Activated effector memory CD4-positive, alpha-beta T cell treated with Interleukin-2 at 50 U/mL for 16 hours (primary cell): Measurements from ENCODE around the gene APOBEC2.
A peak's percentile ranks its signal among the peaks of the same experiment; 100 is the strongest.

Experiments used
- DNase-seq: peaks from one replicate; pipeline ENCODE4 v3.0.0-alpha.2; 2020

The APOBEC2 gene

DNA sequence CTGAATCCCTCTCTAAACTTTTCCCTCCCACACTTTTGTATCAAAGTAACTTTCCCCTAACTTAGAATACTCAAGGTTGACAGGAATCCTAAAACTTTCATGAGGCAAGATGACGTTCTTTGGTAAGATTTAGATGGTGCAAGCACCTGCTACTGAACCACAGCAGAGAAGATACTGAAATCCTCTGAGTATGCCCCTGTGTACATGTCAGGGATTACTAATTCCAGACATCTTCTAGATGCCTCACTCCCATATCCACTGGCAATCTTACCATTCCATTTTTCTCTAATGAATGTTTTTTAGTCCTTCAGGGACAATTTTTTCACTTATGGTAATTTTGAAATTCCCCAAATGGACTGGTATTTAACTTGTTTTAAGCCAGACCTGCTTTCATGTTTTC lies 9.1 kb downstream of the APOBEC2 start:
- no peak for DNase-seq

GRCh38 chr6:41063884-41064285 lies 10.9 kb downstream of the APOBEC2 start:
- no peak for DNase-seq

DNA sequence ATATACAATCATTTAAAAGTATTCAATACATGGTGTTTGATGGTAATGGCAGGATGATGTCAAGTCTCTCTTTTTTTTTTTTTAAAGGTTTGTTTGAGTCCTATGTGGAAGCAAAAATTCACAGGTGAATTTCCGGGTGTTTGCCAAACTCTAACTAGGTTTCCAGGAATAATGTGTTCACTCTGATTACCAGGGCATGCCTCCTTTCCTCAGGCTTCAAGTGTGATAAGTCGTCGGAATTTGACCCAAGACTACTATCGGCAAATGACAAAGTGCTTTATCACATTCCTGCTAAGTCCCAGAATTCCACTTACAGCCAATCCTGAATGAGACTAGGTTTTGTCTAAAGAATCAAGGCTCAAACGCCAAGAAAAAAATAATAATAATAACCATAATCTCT lies 11.8 kb downstream of the APOBEC2 start:
- DNase-seq, result no peak

DNA sequence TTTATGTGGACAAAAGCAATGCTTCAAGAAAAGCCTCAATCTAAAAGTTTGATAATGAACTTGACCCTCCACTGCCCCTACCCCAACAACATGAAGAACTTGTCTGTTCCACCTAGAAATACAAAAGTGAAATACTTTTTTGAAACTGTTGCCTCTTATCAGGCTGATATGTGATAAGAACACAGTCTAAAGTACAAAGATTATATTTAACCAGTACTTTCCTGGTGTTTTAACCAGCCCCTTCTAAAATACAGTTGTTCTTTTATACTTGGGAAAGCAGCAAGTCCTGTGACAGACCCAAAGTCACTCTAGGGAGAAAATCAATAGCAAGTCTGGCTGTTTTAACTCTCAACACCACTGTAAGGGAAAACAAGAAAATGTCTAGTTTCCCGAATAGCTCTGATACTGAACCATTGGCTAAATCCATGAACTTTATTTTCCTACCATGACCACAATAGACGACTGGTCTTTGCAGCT lies 12.6 kb downstream of the APOBEC2 start:
- no peak for DNase-seq

- peak; percentile 32 for DNase-seq
These were observed 13.9 kb downstream of the APOBEC2 start for GRCh38 chr6:41066867-41067304.

GRCh38 chr6:41071501-41071922 lies 18.5 kb downstream of the APOBEC2 start:
- DNase-seq, result no peak

- DNase-seq, result peak; percentile 100
These were observed 19.2 kb downstream of the APOBEC2 start, which contains the start of gene OARD1 for GRCh38 chr6:41071923-41072835. Gene OARD1, minus strand, starts transcription at chr6:41072356. Its CDS starts 722 bp downstream, at chr6:41071634.

GRCh38 chr6:41072836-41073202 lies 19.8 kb downstream of the APOBEC2 start, which contains the start of gene NFYA:
Gene NFYA, plus strand, starts transcription at chr6:41072974. Its CDS starts 6,116 bp downstream, at chr6:41079090.
- DNase-seq, result no peak

DNA sequence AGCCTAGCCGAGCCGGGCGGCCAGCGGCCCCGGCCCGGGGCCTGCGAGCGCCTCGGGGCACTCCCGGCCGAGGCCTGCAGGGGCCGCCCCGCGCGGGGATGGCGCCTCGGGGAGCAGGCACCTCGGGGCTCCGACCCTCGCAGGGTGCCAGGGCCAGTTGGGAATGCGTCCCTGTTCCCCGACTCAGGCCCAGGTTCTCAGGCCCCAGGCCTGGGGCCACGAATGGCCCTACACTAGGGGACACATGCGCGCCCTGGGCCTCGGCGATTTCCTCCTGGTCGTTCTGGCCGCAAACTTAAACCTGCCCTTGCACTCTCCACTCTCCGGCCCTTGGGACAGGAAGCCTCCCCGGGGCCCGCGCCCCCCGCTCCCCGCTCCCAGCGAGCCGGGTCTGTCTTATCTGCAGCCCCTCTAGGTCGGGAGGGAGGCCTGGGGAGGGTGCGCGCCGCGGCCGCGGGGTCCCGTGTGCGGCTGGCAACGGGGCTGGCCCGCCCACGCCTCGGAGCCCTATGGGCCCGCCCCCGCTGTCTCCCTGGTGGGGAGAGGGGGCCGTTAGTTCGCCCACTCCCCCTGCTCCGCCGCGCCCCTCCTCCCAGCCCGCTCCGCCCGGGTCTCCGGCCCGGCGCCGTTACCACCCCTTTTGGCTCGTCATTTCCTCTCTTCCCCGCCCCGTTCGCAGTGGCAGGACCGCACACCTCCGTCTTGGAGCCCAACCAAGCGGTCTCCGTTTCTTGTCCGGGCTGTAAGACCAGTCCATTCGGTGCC lies 20.4 kb downstream of the APOBEC2 start:
- peak; percentile 72 for DNase-seq

- no peak for DNase-seq
These were observed 21.1 kb downstream of the APOBEC2 start for GRCh38 chr6:41073968-41074691.

DNA sequence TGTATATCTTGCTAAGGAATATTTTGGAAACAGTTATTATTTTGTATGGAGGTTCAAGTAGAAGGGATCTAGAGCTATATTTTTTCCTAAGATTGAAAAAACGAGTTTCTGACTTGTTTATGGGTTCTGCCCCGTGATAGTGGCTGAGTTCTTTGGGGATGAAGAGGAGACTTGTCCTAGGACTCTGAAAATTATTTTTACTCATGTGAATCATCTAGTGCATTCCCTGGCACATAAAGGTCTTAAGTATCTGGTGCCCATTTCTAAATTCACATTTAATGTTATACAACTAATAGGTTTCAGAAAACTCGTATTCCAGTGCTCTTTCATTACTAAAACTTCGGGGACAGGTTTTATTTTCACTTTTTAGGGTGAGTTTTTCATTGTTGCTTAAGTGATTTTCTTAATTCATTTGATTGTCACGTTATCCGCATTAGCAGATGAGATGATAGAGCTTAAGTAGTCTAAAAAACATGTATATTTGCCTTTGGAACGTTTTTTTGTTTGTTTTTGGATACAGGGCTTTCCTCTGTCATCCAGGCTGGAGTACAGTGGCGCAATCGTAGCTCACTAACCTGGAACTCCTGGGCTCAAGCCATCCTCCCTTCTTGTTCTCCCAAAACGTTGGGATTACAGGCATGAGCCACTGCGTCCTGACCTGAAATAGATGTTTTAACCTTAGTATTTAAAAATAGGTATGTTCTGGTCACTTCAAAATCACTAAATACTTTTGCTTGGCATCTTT lies 21.9 kb downstream of the APOBEC2 start:
- DNase-seq, result no peak

- no peak for DNase-seq
These were observed 22.9 kb downstream of the APOBEC2 start for GRCh38 chr6:41075651-41076626.

GRCh38 chr6:41077536-41077935 lies 24.5 kb downstream of the APOBEC2 start:
- no peak for DNase-seq

- DNase-seq, result no peak
These were observed 25.1 kb downstream of the APOBEC2 start for GRCh38 chr6:41078101-41078500.

GRCh38 chr6:41079080-41079479 lies 26.1 kb downstream of the APOBEC2 start:
- no peak for DNase-seq

DNA sequence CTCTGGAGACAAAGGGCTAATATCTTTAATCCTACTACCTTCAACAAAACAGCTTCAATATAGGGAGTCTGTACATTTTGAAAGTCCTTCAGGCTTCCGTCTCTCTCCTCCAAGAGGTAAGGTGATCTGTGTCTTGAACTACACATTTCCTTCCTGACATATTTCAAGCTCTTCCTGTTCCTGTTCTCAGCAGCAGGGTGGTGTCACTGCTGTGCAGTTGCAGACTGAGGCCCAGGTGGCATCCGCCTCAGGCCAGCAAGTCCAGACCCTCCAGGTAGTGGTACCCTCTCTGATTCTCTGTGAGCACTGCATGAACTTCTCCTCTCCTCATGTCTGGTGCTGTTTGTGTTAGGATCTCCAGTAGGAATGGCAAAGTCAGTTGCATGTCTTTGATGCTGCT lies 27.6 kb downstream of the APOBEC2 start:
- peak; percentile 14 for DNase-seq

GRCh38 chr6:41083072-41083471 lies 30.1 kb downstream of the APOBEC2 start:
- no peak for DNase-seq

DNA sequence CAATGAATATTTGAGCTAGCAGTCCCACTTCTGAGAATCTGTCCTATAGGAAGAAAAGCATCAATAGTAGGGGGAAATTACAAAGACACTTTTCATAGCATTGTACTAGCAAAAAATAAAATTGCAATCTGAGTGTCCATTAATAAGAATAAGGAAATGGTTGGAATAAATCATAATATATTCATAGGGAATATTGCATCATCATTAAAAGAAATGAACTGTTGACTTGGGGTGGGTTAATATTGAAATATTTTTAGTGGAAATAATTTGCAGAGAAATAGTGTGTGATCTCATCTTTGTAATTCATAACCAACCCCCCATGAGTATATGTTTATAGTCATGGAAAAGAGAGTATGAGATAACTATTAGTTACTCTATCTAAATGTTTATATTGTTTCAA lies 32.2 kb downstream of the APOBEC2 start:
- DNase-seq, result no peak

- no peak for DNase-seq
These were observed 35.4 kb downstream of the APOBEC2 start for GRCh38 chr6:41088451-41088850.

DNA sequence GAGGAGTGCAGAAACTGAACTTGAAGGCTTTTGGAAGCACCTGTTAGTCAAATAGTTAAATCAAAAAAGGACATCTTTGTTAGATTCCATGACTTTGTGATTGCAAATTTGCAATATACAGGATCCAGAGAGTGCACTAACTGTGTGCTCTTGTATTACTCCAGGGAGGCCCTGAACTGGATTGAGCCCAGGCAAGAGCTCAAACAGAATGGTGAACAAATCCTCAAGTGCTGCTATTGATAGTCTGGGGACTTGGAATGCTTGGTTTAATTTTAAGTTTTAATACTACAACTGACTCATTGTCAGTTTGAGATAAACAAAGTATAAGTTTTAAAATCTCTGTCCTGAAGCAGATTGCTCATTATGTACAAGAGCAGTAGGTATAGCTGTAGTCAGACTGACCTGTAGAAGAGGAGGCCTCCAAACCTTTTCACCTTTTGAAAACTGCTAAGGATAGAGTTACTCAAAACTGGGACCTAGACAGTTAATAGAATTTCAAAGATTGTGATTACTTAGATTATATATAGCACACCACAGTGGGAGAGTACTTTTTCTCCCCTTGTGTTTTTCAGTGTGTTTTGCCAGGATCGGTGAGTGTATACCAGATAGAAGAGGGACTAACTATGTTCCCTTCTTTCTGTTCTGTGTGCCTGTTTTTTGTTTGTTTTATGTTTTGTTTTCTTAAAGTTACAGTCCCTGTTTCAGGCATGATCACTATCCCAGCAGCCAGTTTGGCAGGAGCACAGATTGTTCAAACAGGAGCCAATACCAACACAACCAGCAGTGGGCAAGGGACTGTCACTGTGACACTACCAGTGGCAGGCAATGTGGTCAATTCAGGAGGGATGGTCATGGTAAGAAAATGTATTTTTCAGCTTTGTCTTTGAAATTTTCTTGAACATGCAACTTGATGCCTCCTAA lies 38.1 kb downstream of the APOBEC2 start:
- no peak for DNase-seq
